NCI-H526 (cell line): ENCODE measurements around the gene FNDC5.

Experiments
- DNase-seq, 2 experiments: peaks; one replicate each; lab custom pipeline; 2025; lab: John Stamatoyannopoulos, UW

Gene FNDC5

GRCh38 chr1:32864375-32865019, 6.2 kb downstream of the FNDC5 start:
- DNase-seq, result no peak

- DNase-seq, result no peak
Measured at GRCh38 chr1:32863881-32864245, 6.8 kb downstream of the FNDC5 start.

GRCh38 chr1:32863218-32863880, 7.4 kb downstream of the FNDC5 start:
- no peak for DNase-seq

GRCh38 chr1:32861904-32862695, 8.6 kb downstream of the FNDC5 start:
- DNase-seq, result no peak

- DNase-seq, result no peak
Measured at GRCh38 chr1:32860566-32860965, 10.1 kb downstream of the FNDC5 start.

- no peak for DNase-seq
Measured at GRCh38 chr1:32859915-32860314, 10.8 kb downstream of the FNDC5 start.

GRCh38 chr1:32858791-32859190, 11.9 kb downstream of the FNDC5 start:
- no peak for DNase-seq

- DNase-seq, result no peak
Measured at GRCh38 chr1:32858136-32858535, 12.6 kb downstream of the FNDC5 start.

GRCh38 chr1:32855861-32856617, 14.7 kb downstream of the FNDC5 start:
- no peak for DNase-seq

- DNase-seq, result no peak
Measured at GRCh38 chr1:32848354-32849063, 22.2 kb downstream of the FNDC5 start.

GRCh38 chr1:32831878-32832277, 38.8 kb downstream of the FNDC5 start:
- no peak for DNase-seq

- DNase-seq, result no peak
Measured at GRCh38 chr1:32830092-32830852, 40.4 kb downstream of the FNDC5 start.

GRCh38 chr1:32828341-32828740, 42.4 kb downstream of the FNDC5 start:
- no peak for DNase-seq

- DNase-seq, result no peak
Measured at GRCh38 chr1:32825181-32825580, 45.5 kb downstream of the FNDC5 start.

- no peak for DNase-seq
Measured at GRCh38 chr1:32818804-32819541, 51.7 kb downstream of the FNDC5 start.

- DNase-seq, result peak; percentile 42 to 80
Measured at GRCh38 chr1:32817815-32818786, 52.6 kb downstream of the FNDC5 start.

GRCh38 chr1:32817159-32817814, 53.4 kb downstream of the FNDC5 start, which contains the start of the genes S100PBP and YARS1:
S100PBP (plus strand) TSS chr1:32817653; CDS start chr1:32826100, 8,447 bp downstream.
YARS1 (minus strand) TSS chr1:32817358; CDS start chr1:32817244, 114 bp downstream.
- peak; percentile 95 to 99 for DNase-seq

- DNase-seq, result peak; percentile 56 to 59
Measured at GRCh38 chr1:32816676-32817158, 54.0 kb downstream of the FNDC5 start.
